ENCODE data around the gene CCDC85A.

Gene CCDC85A

DNA sequence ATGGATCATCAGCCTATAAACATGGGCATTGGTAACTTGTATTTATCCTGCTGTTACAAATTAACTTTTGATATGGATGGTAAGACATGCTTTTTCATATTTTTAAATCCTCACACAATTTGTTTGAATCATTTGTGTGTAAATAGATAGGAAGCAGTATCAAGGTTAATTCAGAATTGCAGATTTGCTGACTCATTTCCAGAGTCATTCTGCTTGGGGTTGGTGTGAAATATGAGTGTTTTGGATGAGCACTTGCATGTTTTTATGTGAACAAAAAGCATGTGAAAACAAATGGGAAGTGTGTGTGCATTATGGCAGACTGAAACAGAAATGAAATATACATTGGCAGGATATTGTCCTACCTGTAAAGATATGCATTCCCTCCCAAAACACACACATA, 11.8 kb downstream of the CCDC85A start:
- no peak for DNase-seq

DNA sequence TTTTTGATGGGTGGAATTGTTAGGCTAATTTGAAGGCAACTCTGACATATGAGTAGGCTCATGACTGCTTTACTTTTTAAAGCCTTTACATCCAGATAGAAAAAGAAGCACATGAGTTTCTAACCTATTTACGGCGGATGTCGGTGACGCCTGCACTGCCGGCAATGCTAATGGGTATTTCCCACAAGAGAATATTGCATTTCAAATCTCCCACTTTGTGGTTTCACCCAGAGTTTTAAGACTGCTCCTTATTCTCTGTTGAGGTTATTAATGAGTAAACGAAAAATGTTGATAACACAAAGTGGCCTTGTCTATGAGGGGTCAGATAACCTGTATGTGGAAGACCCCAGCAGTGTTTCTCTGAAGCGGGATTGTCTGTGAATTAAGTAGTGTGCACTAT, 14.0 kb downstream of the CCDC85A start:
- DNase-seq = no peak

DNA sequence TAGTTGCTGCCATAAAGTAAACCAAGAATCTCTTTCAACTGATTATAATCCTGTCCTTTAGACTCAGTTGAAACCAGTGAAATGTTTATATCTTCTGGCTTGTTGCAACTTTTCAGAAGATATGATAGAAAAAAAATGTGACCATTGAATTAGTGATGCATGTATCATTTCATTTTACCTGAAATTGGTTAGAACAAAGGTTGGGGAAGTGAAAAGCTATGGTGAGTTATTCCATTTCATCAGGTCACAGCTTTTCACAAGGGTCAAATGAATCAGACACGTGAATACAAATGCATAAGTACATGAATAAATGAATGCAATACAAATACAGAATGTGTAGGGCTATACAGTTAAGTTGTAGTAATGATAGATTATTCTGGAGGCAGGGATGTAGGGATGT, 15.1 kb downstream of the CCDC85A start:
- DNase-seq = no peak

DNA sequence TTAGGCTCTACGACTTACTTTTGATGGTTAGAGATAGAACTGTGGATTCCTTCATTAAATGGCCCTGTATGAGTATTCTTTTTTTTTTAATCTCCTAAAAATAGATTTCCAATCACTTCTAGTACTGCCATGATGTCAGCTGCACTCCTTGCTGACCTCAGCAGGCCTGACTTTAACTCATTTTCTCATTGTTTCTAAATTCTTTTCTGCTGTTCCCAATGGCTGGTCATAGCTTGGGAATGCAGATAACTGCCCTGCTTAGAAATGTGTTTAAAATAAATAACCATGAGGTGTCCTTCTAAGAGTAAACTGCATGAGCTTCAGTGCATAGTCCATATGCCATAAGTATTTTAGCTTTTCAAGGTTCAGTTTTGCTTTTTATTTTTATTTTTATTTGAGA, 15.7 kb downstream of the CCDC85A start:
- DNase-seq = no peak

DNA sequence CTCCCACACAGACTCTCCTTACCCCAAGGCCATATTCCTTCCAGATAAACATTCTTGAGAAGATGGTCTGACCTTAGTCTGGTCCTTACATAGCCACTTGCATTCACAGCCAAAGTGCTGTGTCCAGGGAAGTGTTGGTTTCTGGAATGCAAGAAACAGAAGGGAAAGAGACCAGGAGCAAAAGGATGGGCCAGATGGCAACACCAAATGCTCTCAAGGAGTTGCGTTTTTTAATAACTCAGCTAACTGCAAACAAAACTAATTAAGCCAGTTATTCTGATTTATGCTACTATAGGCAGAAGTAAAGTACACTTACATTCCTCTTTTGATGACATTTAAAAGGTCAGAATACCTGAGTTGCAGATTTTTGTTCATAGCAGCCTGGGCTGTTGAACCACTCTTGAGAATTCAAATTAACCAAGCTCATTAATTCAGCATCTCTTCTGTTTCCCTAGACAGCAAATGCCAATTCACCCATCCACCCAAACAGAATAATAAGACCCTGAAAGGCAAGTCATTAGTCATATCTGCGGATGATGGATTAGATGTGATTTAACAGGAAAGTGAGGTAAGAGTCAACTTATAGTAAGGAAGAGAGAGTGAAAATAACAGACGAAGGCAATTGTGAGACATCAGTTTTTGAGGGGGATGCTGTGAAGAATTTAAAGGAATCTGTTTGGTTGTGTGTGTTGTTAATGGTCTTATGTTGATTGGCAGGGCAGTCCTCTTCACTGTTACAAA, 18.8 kb downstream of the CCDC85A start:
- peak; percentile 88 to 89 for DNase-seq

DNA sequence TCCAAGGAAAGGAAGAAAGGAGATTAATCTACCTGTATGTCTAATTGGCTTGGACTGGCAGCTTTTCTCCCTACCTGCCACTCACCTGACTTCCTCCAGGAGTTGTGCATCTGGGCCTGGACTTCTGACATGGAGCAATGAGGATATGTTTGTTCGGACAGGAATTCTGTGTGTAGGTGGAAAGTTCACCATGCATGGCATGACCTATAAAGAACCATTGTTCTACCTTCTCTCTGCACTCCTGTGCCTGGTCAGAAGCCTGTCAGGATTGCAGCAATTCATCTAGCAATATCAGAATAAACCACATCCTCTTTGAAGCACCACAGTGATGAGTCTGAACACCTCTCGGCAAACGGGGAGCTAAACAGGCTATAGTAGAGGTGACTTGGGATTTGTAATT, 20.8 kb downstream of the CCDC85A start:
- no peak for DNase-seq

DNA sequence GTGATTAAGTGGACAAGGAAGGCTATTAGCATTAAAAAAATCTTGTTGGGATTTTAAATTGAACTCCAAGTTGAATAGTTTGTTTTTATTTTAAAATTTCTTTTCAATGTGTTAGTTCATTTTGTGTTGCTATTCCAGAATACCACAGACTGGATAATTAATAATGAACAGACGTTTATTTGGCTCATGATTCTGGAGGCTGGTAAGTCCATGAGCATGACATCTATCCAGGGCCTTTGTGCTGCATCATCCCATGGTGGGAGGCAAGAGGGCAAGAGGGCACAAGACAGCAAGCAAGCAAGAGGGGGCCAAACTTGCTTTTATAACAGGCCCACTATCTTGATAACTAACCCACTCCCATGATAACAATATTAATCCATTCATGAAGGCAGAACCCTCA, 22.5 kb downstream of the CCDC85A start:
- no peak for DNase-seq

DNA sequence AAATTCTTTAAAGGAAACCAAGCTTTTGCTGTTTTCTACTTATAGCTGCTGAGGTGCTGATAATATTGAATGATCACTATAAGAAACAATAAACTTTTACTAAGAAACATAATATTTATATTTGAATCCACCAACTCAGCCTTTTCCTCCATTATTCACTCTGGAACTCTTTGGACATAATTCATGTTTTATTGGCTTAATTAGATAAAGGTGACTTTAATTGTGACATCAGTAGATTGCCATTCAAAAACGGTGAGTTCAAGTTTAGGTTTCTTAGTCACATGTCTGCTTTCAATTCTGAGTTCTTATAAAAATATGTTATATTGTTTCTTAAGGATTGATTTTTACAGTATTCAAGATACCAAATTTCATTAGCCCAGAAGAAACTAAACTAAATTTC, 24.0 kb downstream of the CCDC85A start:
- DNase-seq = no peak

DNA sequence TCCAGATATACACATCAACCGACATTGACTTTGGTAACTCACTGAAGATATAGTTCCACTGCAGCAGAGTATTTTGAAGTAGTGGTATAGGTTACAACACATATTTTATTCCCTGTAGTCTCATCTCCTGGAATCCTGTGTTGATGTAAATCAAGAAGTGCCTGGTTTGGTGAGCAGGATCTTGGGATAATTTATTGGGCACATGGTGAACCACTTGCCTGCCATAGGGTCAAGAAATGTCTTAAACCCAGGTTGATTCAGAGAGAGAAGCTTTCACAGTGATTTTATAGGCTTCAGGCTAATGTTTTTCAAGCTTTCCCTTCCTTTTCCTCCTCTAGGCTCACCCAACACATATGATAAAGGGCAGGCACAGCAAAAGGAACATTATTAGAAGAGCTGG, 24.6 kb downstream of the CCDC85A start:
- DNase-seq = no peak

DNA sequence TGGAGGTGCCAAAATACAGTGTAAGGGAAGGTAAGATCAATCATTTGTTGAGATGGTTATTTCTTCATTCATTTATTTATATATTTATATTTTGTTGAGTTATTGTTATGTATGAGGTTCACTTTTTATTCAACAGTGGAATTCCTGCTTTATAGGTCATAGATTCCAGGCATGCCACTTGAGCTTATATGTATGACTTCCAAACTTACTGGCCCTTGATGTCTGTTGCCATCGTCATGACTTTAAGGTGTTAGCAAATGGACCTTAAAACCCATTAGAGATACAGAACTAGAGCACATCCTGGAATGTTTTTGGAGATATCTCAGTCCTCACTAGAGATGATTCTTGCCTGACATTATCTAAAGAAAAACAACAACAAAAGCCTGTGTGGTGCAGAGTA, 25.9 kb downstream of the CCDC85A start:
- no peak for DNase-seq

DNA sequence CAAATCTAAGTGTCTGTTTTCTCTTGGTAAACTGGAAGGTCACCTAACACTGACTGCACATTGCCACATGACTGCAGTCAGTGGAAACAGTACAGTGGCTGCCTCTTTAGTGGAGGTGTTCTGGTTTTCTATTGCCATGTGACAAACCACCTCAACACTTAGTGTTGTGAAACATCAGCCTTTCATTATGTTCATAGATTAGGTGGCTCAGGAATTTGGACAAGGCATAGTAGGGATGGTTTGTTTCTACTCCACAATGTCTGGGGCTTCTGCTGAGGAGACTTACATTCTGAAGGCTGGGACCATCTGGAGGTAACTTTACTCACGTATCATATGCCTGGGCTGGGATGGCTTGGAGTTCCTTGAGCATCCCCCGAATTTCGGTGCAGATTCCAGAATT, 26.5 kb downstream of the CCDC85A start:
- no peak for DNase-seq

DNA sequence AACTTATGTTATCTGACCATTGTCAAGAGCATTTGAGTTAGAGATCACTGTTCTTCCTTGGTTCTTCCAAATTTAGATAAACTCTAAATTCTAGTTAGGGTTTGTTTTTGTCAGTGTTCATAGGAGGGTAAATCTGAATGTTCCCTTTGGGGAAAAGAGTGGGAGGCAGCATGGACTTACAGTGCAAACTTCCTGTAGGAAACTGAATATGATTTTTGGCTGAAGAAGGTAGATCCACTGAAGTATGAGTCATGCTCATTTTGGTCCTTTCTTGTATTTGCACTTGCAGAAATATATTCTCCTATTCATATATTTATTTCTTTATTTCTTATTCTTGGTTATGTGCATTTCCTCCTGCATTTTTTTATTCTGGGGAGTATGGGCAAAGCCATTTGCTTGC, 27.3 kb downstream of the CCDC85A start:
- DNase-seq = no peak

DNA sequence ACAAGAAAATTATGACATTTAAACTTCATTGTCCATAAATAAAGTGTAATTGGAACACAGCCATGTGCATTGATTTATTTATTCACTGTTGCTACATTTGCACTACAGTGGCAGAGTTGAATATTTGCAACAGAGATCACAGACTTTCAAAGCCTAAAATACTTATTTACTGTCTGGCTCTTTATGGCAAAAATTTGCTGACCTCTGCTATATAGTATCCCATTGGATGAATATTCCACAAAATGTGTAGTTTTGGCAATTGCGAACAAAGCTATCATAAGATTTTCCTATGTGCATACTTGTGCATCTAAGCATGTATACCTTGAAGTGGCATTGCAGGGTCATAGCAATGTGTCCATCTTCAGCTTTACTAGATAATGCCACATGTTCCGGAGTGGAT, 32.1 kb downstream of the CCDC85A start:
- no peak for DNase-seq

DNA sequence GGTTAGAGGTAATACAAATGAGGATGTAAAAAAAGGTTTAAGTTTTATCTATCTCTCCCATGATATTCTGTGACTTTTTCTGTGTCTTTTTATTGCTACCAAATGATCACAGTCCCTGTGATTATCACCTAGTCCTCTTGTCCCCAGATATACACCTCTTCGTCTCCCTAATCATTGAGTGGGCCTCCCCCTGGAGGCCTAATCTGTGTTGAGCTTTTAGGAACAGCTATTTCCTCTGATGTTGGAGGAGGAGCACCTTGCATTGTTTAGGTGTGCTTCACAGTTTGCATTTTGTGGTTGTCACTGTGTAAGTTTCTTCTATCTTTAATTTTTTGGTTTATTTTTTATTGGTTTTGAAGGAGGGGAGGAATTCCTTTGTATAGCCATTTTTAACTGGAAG, 33.3 kb downstream of the CCDC85A start:
- no peak for DNase-seq

DNA sequence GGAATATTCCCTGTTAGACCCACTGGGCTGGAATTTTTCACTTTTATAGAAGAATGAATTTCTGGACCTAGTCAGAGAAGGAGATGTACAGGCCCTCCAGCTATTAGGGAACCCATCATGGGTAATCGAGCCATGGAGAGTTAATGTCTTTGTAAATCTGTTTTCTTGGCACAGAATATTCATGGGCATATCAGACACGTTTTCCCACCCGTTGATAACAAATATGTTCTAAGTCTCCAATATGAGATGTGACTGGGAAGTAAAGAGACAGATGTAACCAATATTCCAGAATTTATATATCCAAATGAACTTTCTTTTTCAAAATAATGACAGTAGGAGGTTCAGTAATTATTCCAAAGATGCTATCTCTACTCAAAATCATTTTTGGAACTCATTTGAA, 38.7 kb downstream of the CCDC85A start:
- DNase-seq = no peak

DNA sequence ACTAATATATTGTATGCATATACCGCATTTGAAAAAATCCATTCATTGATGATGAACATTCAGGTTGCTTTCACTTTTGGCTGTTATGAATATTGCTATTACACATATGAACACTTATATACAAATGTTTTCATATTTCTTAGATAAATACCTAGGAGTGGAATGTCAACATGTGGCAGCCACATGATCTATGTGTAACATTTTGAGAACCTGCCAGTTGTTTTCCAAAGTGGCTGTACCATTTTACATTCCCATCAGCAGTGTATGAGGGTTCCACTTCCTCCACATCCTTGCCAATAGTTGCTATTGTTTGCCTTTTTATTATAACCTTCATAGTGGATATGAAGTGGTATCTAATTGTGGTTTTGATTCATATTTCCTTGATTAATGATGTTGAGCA, 40.5 kb downstream of the CCDC85A start:
- no peak for DNase-seq

DNA sequence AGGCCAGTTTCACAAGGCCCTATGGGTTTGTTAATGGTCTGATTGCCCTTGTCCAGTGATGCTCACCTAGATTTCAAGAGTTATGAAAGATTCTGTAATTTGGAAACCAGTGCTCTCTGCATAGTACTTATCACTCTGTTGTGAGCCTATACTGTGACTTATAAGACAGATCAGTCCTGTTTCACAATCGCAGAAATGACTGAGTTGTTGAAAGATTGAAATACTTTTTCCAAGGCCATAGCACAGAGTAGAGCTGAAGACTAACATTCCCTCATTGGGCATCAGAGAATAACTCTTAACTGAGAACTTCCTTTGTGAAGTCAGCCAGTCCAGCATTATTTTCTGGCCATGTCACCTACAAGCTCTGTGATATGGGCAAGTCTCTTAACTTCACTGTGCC, 44.0 kb downstream of the CCDC85A start:
- no peak for DNase-seq

DNA sequence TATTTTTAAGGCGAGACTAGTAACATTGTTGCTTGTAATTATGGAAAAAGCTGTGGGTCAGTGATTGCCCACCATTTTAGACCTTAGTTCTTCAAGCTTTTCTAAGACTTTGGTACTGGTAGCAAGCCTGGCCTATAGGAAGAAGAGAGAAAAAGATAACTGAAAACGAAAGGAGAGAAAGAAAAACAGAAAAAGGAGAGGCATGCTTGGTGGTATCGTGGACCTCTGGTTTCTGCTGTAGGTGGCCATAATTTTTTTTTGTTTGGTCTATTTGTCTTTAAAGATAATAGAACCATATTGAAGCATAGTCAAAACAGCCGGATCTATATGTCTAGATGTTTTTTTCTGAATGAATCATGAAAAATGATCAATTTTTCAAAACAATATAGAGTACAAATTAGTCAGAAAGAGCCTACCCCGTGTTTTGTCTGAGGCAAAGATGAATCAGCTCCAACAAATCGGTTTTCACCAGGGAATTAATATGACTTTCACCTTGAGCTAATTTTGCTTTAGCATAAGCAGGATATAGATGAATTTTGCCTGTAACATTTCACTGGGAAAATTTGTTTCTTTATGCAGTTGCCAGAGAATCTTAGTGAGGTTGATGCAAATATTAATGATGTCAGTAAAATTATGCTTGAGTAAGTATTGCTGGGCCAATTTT, 45.7 kb downstream of the CCDC85A start:
- DNase-seq = no peak

DNA sequence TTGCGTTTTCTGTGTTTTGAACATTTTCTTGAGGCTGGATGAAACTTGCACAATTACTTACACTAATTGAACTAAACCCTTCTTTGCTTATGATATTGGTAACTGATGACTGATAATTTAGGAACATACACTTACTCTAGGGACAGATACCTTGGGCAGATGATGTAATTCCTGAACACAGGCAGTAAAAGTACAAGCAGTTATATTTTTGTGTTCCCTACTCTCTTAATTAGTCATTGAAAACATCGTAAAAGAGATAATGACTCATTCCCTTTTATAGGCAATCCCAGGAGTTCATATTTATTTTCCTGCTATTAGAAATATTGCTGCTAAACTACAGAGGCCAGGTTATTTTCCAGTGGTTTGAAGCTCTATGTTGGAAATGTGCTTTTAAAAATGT, 46.4 kb downstream of the CCDC85A start:
- no peak for DNase-seq

DNA sequence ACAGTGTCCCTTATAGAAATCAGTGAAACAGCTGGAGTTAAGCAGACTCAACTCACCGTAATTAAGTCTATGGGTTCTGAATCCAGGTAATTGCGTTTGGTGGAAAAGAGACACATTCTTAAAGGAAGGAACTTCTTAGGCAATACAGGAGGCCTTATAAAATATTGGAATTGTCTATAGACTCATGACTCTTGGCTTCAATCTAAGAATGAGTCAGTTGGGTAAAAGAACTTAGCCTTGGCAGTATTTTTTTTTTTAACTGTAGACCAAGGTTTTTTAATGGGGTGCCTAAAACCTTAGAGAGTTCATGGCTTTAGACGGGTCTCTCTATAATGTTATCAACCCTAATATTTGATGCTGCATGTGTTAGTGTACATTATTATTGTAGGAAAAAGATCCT, 47.6 kb downstream of the CCDC85A start:
- no peak for DNase-seq

DNA sequence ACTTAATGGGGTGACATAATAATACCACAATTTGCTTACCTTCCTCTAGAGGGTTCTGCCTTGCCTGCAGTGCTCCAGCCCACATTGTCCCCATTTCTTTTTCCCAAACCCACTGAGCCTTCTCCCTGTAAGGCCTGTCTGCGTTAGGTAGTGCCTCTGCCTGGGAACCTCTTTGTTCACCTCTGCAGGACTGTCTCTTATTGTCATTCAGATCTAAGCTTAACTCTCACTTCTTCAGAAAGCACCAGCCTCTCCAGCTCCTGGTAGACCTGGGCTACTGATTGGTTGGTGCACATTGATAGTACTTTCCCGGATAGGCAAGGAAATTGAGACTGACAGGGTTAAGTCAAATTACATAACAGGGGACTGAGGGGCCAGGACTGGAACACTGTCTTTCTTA, 49.1 kb downstream of the CCDC85A start:
- no peak for DNase-seq

DNA sequence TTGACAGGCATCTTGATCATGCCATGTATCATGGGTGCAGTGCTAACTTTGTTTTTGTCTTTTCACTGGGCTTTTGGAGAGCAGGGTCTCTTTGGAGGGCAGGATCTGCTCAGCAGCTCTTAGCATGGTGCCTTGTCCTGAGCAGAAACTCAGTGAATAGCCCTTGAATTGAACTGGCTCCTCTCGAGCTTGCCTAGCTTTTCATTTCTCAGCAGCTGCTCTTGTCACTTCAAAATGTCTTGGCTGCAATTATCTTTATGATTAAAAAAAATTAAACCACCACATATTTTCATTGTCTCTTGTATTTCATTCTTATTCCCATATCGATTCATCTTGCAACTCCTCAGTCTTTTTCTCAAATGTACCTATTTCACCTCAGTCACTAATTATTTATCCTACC, 50.5 kb downstream of the CCDC85A start:
- DNase-seq = no peak

DNA sequence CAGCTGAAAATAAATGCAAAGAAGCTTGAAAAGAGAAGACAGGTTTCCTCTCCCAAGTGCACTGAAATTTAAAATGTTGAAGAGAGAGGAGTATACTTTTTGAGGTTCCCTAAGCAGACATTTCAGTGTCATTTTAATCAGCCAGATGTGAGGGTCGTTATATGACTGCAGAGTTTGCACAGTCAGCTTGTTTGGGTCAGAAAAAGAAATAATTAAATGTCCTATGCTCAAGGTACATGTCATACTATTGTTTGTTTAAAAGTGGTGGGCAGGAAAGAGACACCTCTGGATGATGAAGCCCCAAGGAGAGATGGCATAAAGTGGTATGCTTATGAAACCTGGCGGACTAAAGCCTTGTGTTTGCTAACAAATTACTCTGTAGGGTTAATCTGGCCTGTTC, 55.2 kb downstream of the CCDC85A start:
- no peak for DNase-seq

DNA sequence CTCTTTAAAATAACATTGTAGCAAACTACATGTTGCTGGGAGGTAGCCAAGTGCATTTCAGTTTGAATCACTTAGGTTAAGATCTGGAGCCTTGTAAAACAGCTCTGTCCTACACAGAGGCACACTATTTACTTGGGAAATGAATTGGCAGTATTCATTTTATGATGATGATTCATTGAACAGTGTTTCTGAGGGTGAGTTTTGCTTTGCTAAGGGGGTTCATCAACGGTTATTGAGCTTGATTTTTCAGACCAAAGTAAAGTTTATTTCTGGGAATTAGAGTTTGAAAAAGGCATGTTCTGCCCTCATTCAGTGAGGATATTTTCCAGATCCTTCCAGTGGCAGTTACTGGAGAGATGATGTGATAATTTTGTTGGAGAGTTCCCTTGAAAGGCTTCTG, 55.6 kb downstream of the CCDC85A start:
- no peak for DNase-seq

DNA sequence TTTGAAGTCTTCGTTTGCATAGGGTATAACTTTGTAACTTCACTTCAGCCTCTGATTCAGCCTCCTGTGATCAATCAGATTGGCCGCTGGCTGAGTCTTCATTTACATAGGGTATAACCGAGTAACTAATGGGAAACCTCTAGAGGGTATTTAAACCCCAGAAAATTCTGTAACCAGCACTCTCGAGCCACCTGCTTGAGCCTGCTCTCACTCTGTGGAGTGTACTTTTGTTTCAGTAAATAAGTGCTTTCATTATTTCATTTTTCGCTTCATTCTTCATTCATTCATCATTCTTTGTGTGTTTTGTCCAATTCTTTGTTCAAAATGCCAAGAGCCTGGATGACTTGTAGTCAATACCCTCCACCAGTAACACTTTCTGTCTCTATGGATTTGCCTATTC, 56.4 kb downstream of the CCDC85A start:
- DNase-seq = no peak

Measured in NCI-H524 (cell line).